ENCODE data around the gene PLCG1. TPM values are rescaled to one million over a fixed set of nuclear protein-coding genes. Genes with fewer than 3 reads are reported as not detected.

Gene PLCG1
- total RNA-seq, 2 donors from 2014 or later, result 81.0 to 83.0 TPM

DNA sequence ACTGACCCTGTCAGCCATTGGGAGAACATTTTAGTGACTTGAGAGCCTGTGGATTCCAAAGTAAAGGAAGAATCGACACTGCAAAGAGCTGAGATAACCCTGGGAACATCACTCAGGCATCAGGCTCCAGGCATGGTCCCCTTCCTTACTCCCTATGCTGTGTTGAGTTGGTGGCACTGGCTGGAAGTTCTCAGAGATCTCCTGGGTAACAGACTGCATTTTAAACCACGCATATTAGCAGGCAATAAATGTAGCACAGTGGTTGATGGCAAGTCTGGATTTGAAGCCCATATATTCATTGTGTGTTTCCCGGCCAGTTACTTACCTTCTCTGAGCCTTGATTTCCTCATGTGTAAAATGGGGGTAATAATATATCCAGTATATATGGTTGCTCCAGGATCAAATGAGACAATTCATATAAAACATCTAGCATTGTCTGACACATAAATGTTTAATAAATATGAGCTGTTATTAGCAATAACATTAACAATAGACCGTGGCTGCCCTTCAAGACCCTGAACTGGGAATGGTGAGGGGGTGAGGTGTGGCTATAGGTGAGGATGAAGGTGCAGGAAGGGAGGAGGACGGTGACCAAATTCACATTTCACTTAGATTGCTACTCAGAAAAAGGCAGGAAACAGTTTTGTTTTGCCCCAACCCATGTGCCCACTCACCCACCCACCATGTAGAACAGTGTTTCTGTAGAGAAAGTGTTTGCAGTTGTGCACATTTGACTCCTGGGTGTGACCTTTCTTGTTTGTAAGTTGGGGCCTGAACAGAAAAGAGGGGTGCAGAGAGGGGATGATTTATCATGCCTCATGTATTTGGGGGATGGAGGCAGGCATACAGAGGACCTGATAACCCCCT is 2.1 kb downstream of the PLCG1 start:
- intact Hi-C loops (cut with DNase I), result no loop called here
- no peak for DNase-seq (ENCODE audit: low spot score)

- intact Hi-C loops (cut with DNase I), result no loop called here
- peak; percentile 72 for DNase-seq (ENCODE audit: low spot score)
Observed at GRCh38 chr20:41140226-41141133, 3.1 kb downstream of the PLCG1 start.

- DNase-seq (ENCODE audit: low spot score), result peak; percentile 85
- intact Hi-C loops (cut with DNase I), result no loop called here
Observed at GRCh38 chr20:41141153-41141815, 3.9 kb downstream of the PLCG1 start.

DNA sequence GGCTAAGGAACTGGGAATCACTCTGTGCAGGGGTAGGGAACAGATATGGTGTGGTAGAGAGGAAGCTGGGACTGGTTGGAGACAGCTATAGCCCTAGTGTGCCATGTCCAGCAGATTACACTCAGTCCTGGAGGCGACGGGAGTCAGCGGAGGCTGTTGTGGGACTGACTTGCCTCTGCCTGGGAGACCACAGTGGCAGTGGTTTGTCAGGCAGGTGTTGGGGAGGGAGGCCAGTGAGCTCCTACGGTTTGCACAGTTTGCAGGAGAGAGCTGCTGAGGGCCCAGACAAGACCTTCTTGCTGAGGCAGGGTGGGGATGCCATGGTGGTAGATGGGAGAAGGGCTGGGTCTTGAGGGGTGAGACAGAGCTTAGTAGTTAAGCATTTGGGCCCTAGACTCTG is 4.9 kb downstream of the PLCG1 start:
- intact Hi-C loops (cut with DNase I), result no loop called here
- peak; percentile 71 for DNase-seq (ENCODE audit: low spot score)

DNA sequence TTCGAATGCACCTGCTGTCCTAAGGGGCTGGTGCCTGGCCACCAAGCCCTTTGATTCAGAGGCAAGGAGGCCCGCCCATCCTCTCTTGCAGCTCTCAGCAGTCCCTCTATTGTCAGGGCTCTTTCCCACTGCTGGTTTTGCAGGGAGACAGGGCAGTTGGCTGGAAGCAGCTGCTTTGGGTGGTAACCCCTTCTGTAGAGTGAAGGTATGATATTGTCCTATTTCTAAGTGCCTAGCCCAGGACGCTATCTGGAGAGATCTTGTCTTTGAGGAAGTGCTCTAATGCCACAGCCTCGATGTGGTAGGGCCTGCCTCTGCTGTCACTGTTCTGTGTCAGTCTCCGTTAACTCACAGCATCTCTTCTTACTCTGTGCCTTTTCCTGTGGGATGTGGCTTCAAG is 5.6 kb downstream of the PLCG1 start:
- intact Hi-C loops (cut with DNase I), result no loop called here
- DNase-seq (ENCODE audit: low spot score), result peak; percentile 61

DNA sequence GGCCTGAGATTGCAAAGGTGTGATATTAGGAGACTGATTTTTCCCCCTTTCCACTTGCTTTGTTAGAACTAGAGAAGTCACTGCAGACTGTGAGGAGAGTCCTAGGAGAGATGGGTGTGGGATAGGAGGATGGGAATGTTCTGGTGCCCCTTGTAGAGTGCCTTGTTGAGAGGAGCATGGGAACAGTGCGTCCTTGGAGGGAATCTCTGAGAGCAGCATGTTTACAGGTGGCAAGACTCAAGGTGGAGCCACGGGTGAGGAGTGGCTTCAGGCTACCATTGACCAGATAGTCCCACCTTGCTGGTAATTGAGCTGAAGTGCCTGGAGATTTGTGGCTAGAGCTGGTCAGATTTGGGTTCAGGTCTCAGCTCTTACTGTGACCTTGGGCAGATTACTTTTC is 6.0 kb downstream of the PLCG1 start:
- intact Hi-C loops (cut with DNase I), result no loop called here
- DNase-seq (ENCODE audit: low spot score), result no peak

GRCh38 chr20:41145317-41145716 is 8.0 kb downstream of the PLCG1 start:
- peak; percentile 57 for DNase-seq (ENCODE audit: low spot score)
- intact Hi-C loops (cut with DNase I), result no loop called here

GRCh38 chr20:41145821-41146620 is 8.7 kb downstream of the PLCG1 start:
- DNase-seq (ENCODE audit: low spot score), result peak; percentile 71
- intact Hi-C loops (cut with DNase I), result no loop called here

- DNase-seq (ENCODE audit: low spot score), result no peak
- intact Hi-C loops (cut with DNase I), result no loop called here
Observed at GRCh38 chr20:41147767-41148191, 10.4 kb downstream of the PLCG1 start.

GRCh38 chr20:41148942-41149341 is 11.6 kb downstream of the PLCG1 start:
- no peak for DNase-seq (ENCODE audit: low spot score)
- intact Hi-C loops (cut with DNase I), result no loop called here

DNA sequence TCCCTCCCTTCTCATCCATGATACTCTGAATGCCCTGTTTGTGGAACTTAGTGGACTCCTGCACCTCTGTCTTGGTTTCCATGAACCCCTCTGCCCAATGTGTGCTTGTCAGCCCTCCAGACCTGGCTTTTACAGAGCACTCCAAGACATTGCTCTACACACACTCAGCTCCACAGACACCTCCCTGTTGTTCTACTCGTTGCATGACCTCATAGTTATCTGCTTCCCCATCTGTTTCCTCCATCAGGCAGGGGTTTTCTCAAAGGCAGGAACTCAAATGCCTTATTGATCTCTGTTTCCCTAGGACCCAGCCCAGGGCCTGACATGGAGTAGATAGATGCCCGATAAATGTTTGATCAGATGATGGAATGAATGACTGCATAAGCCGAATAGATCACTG is 13.3 kb downstream of the PLCG1 start:
- intact Hi-C loops (cut with DNase I), result no loop called here
- DNase-seq (ENCODE audit: low spot score), result no peak

GRCh38 chr20:41151134-41151869 is 14.0 kb downstream of the PLCG1 start:
- intact Hi-C loops (cut with DNase I), result no loop called here
- DNase-seq (ENCODE audit: low spot score), result no peak

DNA sequence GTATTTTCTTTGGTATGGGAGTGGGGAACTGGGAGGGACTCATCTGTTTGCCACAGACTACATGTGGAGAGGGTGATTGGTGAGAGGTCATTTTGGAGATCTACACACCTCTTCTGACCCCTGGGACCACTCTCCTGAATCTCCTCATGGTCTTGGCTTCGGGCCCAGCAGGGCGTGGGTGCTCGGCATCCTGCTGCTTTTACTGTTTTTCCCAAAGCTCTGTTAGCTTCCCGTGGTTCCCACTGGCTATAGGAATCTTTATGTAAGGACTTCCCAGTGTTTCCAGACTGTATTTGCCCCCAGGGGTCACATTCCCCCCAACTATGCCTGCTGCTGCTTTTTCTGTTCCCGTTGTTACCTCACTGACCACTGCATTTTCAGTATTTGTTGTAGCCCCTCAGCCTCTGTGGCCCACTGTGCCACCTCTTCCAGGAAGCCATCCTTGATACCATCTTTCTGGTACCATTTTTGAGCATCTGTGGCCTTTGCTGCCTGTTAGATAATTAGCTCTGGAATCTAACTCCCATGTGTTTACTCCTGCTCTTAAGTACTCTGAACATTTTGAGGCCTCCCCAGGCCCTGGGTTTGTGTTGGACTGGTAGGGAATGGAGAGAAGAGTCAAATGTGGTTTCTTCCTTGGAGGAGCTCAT is 14.9 kb downstream of the PLCG1 start:
- intact Hi-C loops (cut with DNase I), result no loop called here
- DNase-seq (ENCODE audit: low spot score), result no peak

- intact Hi-C loops (cut with DNase I), result no loop called here
- no peak for DNase-seq (ENCODE audit: low spot score)
Observed at GRCh38 chr20:41154436-41155176, 17.3 kb downstream of the PLCG1 start.

GRCh38 chr20:41155261-41155660 is 17.9 kb downstream of the PLCG1 start:
- DNase-seq (ENCODE audit: low spot score), result no peak
- intact Hi-C loops (cut with DNase I), result no loop called here

DNA sequence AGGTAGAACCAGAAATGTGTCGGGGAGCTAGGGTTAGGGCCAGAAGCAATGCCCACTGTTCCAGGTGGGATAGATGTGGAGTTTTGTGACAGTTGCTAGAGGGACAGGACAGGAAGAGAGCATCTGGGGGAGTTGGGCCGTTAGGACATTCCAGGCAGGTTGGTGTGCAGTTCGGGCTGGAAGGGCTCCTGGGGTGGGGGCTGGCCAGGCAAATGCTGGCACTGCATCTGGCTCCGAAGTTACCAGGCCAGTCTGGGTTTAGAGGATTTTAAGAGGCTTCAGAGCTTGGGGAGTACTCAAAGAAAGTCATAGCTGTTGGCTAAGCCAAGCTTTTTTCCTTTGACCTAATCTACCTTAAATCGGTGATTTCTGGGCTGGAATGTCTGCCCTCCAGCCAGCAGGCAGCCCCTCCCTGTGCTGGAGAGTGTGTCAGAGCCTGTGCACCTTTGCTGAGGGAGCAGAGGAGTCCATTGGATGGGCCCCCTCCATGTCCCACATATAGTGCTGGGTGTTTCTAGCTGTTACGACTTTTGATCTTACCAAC is 20.8 kb downstream of the PLCG1 start:
- intact Hi-C loops (cut with DNase I), result no loop called here
- DNase-seq (ENCODE audit: low spot score), result no peak

GRCh38 chr20:41159547-41159946 is 22.2 kb downstream of the PLCG1 start:
- DNase-seq (ENCODE audit: low spot score), result no peak
- intact Hi-C loops (cut with DNase I), result no loop called here

Measured in posterior vena cava (tissue), 2 donors.